Activated gamma-delta T cell (primary cell): ENCODE measurements around the gene DAPK2.

ENCODE experiments used
- DNase-seq: peaks from one replicate; lab custom pipeline; 2025; lab: John Stamatoyannopoulos, UW

Gene DAPK2

DNA sequence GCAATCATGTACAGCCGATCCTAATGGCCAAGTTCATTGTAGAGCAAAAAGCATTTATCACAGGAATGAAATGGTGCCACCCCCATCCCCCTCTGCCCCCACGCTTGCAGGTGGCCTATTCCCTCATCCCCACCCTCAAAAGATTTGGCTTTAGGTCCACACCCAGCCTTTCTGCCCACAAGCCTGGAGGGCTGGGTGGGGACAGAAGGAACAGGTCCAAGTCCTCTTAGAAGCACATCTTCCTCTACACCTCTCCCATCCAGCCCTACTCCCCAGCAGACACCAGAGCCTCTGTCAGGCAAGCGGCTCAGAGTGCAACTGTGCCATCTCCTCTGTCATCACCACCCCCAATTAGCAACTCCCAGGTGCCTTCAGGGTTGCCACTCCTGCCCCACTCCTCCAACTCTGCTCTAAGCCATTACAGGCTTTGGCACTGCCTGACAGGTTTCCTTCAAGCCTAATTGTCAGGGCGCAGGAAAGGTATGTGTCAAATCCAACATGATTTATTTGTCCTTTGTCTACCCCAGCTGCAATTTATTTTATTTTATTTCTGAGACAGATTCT lies 49.4 kb downstream of the DAPK2 start:
- DNase-seq, result no peak

DNA sequence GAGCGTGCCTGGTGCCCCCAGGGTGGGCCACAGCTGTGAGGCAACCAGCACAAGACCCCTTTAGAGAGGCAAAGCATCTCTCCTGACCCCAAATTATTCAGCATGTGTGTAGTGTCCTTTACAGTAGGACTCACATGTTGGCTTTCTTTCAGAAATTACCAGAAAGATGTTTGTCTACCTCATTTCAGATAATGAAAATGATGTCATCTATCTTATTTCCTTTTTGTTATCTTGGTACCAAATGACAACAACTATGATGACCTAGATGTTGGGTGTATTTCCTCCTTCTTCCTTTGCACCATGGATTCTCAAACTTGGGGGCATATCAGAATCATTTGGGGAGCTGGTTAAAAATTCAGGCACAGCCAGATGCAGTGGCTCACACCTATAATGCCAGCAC lies 50.5 kb downstream of the DAPK2 start:
- DNase-seq, result no peak

DNA sequence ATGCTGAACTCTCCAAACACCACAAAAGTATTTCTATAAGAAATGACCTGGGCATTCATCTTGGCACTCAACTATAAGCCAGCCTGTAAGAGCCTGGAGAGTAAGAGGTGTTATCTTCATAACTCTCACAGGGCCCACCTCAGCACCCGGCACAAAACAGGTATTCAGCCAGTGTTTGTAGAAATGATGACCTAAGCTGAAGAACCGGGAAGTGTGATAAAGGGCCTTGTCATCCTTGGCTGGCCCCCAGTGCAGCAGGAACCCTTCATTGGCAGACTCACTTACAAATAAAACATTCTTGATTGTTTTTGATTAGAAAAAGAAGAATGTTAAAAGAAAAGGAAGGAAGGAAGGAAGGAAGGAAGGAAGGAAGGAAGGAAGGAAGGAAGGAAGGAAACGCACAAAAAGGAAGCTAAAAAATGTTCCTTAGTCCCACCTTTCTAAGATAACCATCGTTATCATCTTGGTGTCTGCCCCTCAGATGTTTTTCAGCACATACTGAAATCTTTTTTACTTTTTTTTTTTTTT lies 52.1 kb downstream of the DAPK2 start:
- no peak for DNase-seq

DNA sequence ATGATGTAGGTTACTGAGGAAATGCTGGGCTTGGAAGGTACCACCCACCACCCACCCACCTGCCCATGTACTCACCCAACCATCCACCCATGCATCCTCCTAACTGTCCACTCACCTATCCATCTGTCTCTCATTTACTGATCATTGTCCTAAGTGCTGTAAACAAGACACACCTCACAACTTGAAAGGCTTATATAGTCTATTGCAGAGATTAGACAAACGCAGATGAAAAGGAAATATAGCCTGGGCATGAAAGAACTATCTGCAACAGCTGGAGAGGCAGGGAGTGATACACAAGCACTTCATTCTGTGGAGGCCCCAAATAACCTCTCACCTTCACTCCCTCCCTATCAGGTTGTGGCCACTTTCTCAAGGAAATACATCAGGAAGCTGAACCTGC lies 54.0 kb downstream of the DAPK2 start:
- DNase-seq, result no peak

DNA sequence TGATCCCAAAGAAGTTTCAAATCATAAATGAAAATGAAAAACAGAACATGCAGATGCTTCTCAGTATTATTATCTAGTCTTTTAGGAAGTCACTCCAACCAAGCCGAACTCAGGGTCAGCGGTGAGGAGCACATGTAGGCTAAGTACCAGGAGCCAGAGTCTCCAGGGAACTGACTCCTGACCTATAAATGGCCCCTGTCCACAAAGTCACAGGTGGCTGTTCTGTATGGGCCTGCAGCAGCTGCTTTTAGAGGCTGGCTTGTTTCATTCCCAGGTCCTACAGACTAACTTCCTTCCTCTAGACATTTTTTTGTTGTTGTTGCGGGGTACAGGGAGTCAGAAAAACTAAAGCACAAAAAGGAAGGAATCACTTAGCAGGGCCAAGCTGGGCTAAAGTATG lies 54.6 kb downstream of the DAPK2 start:
- no peak for DNase-seq

DNA sequence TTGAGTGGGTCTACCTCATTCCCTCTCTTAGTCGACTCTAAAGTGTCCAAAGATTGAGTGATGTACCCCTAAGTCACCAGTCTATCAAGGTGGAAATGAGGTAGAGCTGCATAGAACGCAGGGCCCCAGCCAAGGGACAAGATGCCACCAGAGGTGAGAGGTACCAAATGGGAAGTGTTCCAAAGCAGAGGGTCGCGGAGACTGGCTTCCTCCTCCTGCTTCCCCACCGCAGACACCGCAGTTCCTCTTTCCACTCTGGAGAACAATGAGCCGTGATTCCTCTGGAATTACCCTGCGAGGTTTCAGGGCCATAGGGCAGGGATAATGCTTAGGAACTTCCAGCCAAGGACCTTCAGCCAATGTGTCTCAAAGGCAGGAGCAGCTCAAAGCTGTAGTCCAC lies 55.8 kb downstream of the DAPK2 start:
- DNase-seq, result no peak

DNA sequence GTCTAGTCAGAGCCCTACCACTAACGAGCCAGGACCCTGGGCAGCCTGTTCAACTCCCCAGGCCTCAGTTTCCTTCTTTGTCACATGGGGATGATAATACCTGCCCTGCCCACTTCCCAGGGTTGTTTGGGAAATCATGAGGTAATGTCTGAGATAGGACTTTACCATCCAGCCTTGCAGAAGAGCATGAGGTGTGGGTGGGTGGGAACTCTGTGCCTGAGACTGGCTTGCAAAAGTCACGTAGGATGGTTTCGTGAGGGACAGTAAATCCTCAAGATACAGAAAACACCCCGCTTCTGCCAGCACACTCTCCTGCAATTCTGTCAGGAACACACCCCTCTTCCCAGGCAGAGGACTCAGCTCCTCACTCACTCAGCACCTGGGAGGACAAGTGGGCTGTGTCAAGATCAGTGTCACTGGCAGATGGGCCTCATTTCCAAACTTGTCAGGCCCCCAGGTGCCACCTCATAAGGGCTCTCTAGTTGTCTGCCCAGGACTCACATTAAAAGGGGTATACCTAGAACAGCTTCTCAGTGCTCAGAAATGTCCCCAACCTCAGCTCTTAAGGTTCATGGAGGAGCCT lies 58.4 kb downstream of the DAPK2 start:
- DNase-seq, result no peak

DNA sequence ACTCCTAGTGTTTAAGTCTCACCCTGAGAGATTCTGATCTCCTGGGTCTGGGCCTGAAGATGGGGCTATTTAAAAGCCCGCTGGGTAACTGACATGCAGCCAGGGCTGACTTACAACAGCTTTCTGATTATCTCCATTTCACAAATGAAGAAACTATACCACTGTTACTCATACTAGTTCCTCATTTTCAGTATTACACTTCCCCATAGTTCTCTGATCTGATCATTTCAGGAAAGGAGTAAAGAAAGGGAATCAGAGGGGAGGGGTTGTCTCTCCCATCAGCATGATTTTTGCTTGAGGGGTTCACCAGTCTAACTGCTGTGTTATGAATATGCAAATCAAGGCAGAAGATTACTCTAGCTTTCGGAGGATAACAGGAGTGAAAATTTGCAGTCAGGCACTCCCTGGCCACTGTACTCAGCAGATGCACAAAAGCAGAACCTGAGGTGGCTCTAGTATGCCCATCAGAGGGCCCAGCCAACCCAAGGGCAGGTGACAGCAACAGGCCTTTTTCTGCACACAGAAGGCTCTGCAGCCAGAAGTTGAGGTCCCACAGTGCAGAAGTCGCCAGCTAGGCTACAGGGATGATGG lies 59.4 kb downstream of the DAPK2 start:
- DNase-seq, result no peak

DNA sequence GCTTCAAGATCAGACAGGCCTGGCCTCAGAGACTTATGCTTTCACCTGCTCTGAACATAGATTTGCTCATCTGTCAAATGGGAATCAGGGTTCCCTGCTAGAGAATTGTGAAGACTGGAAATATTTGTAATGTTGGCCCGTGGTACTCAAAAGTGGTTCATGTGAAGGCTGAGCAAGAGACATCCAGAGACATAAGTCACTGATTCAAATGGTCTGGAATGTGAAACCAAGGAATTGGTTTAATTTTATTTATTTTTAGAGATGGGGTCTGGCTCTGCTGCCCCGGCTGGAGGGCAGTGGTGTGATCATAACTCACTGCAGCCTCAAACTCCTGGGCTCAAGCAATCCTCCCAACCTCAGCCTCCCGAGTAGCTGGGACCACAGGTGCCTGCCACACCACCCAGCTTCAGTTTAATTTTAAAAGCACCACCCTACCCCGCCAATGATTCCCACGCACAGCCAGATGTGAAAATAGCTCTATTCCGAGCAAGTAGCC lies 60.1 kb downstream of the DAPK2 start:
- DNase-seq, result no peak

DNA sequence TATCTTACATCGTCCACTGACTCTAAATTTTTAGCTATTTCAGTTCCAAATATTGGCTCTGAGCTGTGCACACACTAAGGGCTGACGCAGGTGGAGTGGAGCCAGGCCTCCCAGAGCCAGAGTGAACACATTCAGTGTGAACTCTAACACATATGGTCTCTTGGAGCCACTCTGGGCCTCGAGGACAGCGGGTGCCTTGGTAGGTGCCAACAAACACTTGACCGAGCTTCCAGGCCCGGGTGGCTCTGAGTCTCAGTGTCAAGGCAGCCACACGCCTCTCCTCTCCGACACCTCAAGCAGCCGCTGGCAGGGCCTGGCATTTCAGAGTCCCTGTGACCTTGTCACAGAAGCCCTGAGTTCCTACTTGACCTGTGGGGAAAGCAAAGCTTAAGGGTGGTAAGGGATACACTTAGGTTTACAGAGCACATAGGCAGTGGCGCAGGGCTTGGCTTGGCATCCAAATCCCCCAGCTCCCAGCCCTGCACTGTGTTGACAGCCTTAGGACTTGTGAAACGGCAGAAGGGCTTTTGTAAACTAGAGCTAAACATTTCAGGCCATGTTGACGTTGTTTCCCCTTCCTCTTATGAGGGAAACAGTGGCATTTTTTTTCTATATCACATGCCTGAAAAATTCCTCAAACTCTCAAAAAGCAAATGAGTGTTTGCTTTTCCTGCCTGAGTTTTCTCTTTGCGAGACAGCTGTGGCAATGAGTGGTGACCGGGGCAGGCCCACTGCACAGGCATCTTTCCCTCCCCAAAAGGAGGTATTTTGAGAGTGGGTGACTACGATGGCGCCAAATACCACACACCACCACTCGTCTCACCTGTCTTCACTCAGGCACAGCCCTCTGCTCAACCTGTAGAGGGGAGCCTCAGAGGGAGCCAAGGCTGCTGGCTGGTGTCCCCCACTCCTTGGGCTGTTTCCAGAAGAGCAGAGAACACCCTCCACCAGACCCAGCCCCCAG lies 60.8 kb downstream of the DAPK2 start:
- DNase-seq, result no peak

DNA sequence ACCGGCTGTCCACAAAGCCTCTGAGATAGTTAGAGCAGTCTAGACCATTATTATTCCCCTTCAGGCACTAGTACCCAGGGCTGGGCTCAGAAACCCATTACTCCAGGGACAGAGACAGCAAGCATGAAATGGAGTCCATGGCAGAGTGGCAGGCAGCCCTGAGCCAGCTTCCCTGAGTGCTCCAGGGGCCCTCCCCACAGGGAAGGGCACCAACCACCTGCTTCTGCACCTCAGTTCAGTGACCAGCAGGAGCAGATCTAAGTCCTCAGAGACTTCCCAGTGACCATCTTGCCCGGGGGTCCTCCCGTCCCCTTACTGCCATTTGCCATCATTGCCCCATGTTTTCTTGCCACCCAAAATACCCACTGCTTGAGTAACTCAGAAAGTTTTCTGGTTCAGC lies 62.0 kb downstream of the DAPK2 start:
- no peak for DNase-seq

DNA sequence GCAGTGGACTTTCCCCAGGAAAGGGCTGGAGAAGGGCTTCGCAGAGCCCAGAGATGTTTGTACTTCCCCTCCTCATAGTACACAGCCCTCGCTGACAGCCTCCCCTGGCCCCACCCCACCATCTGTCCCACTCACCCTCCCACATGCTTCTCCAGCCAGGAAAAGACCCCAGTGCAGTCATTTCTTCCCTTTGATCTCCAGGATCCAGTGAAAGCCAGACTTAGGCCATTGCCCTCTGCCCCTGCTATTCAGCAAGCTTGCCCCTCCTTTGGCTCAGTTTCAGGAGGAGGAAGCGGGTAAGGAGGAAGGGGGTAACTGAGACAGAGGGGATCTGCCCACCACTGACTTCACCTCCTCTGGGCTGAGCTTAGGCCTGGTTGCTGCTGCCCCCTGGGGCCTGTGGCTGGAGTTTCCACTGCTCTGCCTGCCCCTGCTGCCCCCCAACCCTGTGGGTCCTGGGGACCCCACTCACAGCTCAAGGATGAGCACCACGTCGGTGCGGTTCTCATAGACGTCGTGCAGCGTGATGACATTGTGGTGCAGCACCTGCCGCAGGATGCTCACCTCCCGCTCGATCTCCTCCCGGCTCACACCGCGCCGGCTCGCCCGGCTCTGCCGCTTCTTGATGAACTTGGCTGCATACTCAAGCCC lies 63.1 kb downstream of the DAPK2 start:
- DNase-seq, result no peak

DNA sequence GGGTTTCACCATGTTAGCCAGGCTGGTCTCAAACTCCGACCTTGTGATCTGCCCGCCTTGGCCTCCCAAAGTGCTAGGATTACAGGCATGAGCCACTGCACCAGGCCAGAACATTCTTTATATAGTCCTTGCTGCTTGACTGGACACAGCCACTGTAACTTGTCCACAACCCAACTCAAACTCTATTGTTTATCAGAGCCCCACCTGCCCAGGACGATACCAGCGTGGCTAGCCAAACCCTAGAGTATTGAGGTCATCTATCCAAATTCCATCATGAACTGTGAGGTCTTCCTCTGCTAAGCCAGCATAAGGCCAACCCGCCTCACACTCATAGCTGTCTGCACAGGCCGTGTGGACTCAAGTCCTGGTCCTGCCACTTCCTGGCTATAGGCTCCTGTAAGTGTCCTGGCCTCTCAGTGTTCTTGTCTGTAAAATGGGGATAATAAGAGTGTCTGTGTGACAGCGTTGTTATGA lies 63.9 kb downstream of the DAPK2 start:
- no peak for DNase-seq

DNA sequence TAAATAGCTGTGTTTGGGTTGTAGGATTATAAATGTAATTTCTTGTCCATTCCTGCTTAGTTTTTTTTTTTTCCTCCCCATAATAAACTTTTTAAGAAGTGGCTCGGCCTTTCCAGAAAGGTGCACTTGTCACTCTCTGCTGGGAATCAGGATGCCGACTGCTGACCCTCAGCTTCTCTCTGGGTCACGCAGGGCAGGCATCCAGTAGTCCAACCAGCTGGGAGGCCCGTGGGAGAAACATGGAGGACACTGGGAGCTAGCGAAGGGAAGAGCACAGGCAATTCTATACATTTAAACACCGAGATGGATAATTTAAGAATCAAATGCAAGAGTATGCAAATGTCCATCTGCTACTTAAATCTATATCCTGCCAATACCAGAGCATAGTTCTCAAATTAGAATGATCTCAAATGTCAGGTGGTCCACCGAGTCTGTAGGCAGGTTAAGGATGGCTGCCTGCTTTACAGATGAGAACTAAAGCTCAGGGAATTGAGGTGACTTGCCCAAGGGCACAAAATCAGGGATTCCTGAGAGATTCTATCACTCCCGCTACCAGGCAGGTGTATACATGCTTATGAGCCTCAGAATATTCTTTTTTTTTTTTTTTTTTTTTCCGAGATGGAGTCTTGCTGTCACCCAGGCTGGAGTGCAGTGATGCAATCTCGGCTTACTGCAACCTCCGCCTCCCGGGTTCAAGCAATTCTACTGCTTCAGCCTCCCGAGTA lies 64.5 kb downstream of the DAPK2 start:
- DNase-seq, result no peak

DNA sequence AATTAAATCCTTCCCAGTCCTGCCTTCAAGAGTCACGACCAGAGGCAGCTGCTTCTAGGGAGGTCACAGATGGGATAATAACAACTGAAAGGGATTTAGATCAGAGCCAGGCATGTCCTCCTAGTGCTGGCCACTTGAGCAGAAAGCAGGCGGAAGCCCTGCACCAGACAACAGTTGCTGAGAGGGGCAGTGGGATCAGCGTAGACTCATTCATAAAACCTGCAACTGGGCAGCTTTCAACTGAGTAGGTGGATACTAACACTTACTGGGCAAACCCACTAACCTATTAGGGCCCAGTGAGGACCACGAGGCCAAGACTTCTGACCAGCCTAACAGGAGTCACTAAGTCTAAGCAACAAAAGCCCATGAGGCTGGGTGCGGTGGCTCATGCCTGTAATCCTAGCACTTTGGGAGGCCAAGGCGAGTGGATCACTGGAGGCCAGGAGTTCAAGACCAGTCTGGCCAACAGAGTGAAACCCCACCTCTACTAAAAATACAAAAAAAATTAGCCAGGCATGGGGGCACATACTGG lies 67.0 kb downstream of the DAPK2 start:
- DNase-seq, result no peak

DNA sequence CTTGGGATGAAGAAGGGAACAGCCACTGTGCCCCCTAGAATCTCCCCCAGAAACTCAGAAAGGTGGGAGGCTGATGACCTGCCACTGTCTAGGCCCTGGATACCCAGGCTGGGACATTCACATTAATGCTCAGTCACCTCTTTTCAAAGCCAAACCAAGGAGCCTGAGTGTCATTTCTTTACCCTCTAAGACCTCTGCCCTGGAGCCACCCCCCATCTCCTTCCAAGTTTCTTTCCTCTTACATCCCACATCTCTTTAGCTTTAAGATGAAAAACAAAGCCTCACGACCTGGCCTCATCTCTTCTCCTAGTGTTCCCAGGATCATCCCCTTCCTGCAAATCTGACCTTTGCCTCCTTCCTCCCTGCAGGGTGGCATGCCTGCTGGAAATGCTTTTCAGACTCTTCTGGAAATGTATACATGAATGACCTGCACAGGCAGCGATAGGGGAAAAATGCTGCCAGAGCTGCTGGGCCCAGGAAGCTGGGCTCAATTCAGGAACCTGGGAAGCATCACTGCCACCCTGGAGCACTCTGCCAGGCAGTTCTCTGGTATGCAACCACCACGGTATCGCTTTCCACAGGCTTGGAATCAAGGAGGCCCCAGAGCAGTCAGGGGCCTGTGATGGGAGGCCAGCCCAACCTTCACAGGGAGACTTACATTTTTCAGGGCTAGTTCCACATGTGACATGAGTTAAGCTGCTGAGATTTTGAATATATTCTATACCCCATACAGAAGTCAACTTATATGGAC lies 67.6 kb downstream of the DAPK2 start:
- DNase-seq, result no peak

DNA sequence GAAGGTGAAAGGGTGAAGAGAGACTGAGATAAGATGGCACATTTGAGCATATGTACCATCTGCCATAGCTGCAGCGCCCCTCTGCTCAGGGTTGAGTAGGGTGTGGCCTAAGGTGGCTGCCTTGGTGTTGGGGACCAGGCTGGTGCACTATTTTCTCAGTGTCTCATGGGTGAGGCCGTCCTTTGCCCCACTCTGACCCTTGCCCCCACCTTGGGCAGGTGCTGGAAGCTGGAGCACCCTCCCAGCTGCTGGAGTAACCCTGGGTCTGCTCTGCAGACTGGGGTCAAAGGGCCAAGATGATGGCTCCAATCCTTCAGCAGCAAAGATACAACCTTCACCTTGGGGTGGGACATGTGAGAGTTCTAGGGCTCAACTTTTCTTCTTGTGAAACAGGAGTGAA lies 69.2 kb downstream of the DAPK2 start:
- DNase-seq, result no peak

DNA sequence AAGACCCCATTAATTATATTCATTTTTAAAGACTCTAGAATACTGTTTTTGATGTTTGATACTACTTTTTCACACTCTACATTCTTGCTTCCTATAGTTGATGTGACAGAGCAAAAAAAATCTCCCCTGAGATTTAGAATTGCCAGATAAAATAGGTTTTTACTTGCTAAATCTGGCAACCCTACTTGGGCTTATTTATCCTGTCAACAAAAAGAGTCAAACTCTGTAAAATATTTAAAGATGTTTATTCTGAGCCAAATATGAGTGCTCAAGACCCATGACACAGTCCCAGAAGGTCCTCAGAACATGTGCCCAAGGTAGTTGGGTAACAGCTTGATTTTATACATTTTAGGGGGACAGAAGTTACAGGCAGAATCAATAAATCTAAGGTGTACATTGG lies 72.3 kb downstream of the DAPK2 start:
- DNase-seq, result no peak

DNA sequence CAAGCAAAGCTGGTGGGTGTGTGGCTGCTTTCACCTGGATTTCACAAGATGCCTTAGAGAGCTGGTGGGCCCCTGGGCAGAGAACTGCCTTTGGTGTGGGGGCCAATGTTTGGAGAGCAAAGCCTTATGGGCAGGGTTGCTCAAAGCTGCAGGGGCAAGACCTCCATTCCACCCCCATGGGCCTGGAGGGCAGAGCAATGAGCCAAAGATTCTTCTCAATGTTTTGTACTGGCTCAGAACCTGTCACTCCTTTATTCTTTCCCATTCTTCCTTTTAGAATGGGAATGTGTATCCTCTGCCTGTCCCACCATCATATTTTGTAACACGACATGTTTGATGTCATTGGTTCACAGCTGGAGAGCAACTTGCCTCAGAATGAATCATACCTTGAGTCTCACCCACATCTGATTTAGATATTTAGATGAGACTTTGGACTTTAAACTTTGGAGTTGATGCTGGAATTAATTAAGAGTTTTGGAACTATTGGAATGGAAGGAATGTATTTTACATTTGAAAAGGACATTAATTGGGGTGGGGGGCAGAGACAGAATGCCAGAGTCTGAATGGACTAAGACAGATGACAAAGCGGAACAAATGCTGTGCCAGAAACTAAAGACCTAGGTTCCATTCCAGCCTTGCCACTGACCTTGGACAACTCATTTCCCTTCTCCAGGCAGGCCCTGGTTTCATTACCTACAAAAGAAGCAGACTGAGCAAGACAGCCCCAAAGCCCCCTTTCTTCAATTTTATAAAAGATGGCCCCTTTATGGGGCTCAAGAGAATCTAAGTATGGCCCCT lies 72.9 kb downstream of the DAPK2 start:
- no peak for DNase-seq
